Smooth muscle cell (in vitro differentiated cells): Measurements from ENCODE around the gene ZBTB8A. TPM values are rescaled to one million over a fixed set of nuclear protein-coding genes. Genes with fewer than 3 reads are reported as not detected.

ENCODE experiments used
- DNase-seq: peaks from one replicate; lab custom pipeline; 2025; ENCODE audit not compliant: unreplicated experiment; lab: John Stamatoyannopoulos, UW
- H2AFZ ChIP-seq: fragments of 200-600 bp; sonication (generic); 2 replicates; pipeline ENCODE4 v1.6.0; 2016; ENCODE audit warnings: antibody characterized with exemption, low read depth, mild to moderate bottlenecking
- H3F3A ChIP-seq: fragments of 200-600 bp; sonication (generic); 2 replicates; pipeline ENCODE4 v1.6.0; 2017; ENCODE audit warnings: antibody characterized with exemption, low read depth
- H3K27ac ChIP-seq: fragments of 200-600 bp; sonication (generic); 2 replicates; pipeline ENCODE4 v1.5.1; 2016; ENCODE audit warnings: low read depth, mild to moderate bottlenecking
- H3K27me3 ChIP-seq: fragments of 200-600 bp; sonication (generic); 2 replicates; pipeline ENCODE4 v1.6.1; 2016; ENCODE audit warnings: low read depth, mild to moderate bottlenecking
- H3K36me3 ChIP-seq: fragments of 200-600 bp; sonication (generic); 2 replicates; pipeline ENCODE4 v1.5.1; 2016; ENCODE audit warnings: low read depth
- H3K4me1 ChIP-seq: fragments of 200-600 bp; sonication (generic); 2 replicates; pipeline ENCODE4 v1.5.1; 2016; ENCODE audit warnings: low read depth
- H3K4me2 ChIP-seq: fragments of 200-600 bp; sonication (generic); 2 replicates; pipeline ENCODE4 v1.6.0; 2016; ENCODE audit warnings: mild to moderate bottlenecking
- H3K4me3 ChIP-seq: fragments of 200-600 bp; sonication (generic); 2 replicates; pipeline ENCODE4 v1.5.1; 2016; ENCODE audit warnings: mild to moderate bottlenecking
- H3K79me2 ChIP-seq: fragments of 200-600 bp; sonication (generic); 2 replicates; pipeline ENCODE4 v1.6.0; 2016; ENCODE audit warnings: low read depth, mild to moderate bottlenecking
- H3K9ac ChIP-seq: fragments of 200-600 bp; sonication (generic); 2 replicates; pipeline ENCODE4 v1.6.0; 2016; ENCODE audit warnings: low read depth
- H3K9me3 ChIP-seq: fragments of 200-600 bp; sonication (generic); replicated peaks from 2 replicates; pipeline ENCODE4 v1.5.1; 2016; ENCODE audit warnings: low read depth
- H4K20me1 ChIP-seq: fragments of 200-600 bp; sonication (generic); 2 replicates; pipeline ENCODE4 v1.6.0; 2016; ENCODE audit warnings: low read depth
- CTCF ChIP-seq: fragments of 200-600 bp; sonication (generic); IDR thresholded peaks from 2 replicates; pipeline ENCODE4 v1.5.1; 2017; ENCODE audit warnings: borderline replicate concordance, mild to moderate bottlenecking, antibody characterized with exemption; ENCODE audit not compliant: insufficient read depth, poor library complexity, severe bottlenecking
- WGBS: methylation state at CpG from one replicate; pipeline ENCODE4 v1.1.7; 2016; ENCODE audit warnings: low lambda C conversion rate; 5-methylcytosine and 5-hydroxymethylcytosine counted together
- polyA plus RNA-seq: library from polyadenylated mRNA; unstranded; fragments of >200 nt; fragmentation: Nextera tagmentation; extraction: Ambion mirVana; gene quantifications from 2 replicates; pipeline ENCODE4 v1.2.1, GENCODE V29; 2016
- total RNA-seq: library from RNA; depleted of rRNA; stranded (reverse); fragments of >200 nt; gene quantifications from 2 replicates; pipeline ENCODE4 v1.2.3, GENCODE V29; 2014

The ZBTB8A gene
- total and polyA plus RNA-seq, 2 experiments from 2014 or later: 4.2 to 8.8 TPM

DNA sequence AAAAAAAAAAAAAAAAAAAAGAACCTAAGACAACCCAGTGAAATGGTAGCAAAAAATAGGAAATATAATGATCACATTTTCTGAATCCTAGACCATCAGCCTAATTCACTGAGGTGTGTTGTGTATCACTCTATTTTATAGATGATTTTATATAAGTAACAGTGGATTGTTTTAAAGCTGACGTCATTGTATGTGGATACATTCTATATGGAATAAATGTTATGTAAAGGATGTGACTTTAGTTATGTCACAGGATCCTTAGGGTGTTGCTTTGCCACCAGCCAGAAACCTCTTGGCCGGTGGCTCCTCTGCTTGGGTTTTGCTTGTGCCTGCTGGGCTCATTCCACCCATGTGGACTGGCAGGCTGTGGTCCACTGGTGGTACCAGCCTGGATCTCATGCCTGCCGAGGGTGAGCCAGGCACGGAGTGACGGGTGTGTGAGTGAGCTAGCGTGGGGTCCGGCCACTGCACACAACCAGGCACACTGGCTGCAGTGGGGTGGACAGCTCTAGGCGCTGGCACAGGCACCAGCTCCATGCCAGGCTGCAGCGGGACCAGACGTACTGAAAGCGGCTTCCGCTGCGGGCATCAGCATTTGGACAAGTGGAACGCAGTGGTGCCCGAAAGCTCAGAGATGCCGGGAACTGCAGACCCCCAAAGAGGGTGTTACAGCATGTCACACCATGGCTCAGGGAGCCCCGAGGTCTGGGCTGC is 66.6 kb downstream of the ZBTB8A start:
- no peaks in the 10 kb centered on the region for H3K27me3 ChIP-seq
- H3K4me2 ChIP-seq: no peak overlapping the region
- no peaks in the 10 kb centered on the region for H3K79me2 ChIP-seq
- no peak overlapping the region for H2AFZ ChIP-seq
- H3K4me1 ChIP-seq: no peaks in the 10 kb centered on the region
- DNase-seq: no peak
- H3K36me3 ChIP-seq: no peaks in the 10 kb centered on the region
- H4K20me1 ChIP-seq: peaks cover 3% of the 10 kb centered on the region
- H3K9ac ChIP-seq: no peak overlapping the region
- H3K27ac ChIP-seq: no peak overlapping the region
- no peaks in the 10 kb centered on the region for H3F3A ChIP-seq
- 97% methylated on average over 17 of the region's 17 CpGs for WGBS
- H3K4me3 ChIP-seq: no peak overlapping the region
- no peak for TF ChIP-seq CTCF
- no peaks in the 10 kb centered on the region for H3K9me3 ChIP-seq

- H3K9me3 ChIP-seq: no peaks in the 10 kb centered on the region
- no peak overlapping the region for H3K4me3 ChIP-seq
- no peaks in the 10 kb centered on the region for H3K79me2 ChIP-seq
- WGBS: 95% methylated on average over 11 of the region's 11 CpGs
- no peaks in the 10 kb centered on the region for H3K36me3 ChIP-seq
- peaks cover 4% of the 10 kb centered on the region for H3F3A ChIP-seq
- H3K9ac ChIP-seq: no peak overlapping the region
- no peak overlapping the region for H2AFZ ChIP-seq
- peaks cover 6% of the 10 kb centered on the region for H4K20me1 ChIP-seq
- no peak for TF ChIP-seq CTCF
- no peak for DNase-seq
- no peak overlapping the region for H3K4me2 ChIP-seq
- H3K27ac ChIP-seq: no peak overlapping the region
- H3K4me1 ChIP-seq: no peaks in the 10 kb centered on the region
- H3K27me3 ChIP-seq: no peaks in the 10 kb centered on the region
Measured at GRCh38 chr1:32606565-32607371, 67.5 kb downstream of the ZBTB8A start.

GRCh38 chr1:32609180-32609579 is 70.0 kb downstream of the ZBTB8A start:
- Histone ChIP-seq H4K20me1 (peaks cover 10% of the 10 kb centered on the region), H3K4me1 (no peaks in the 10 kb centered on the region), H3K9ac (no peak overlapping the region), H3F3A (peaks cover 4% of the 10 kb centered on the region), H3K27me3 (no peaks in the 10 kb centered on the region), H3K27ac (no peak overlapping the region), H3K36me3 (no peaks in the 10 kb centered on the region), H3K4me3 (no peak overlapping the region), H3K4me2 (no peak overlapping the region), H2AFZ (no peak overlapping the region), H3K79me2 (no peaks in the 10 kb centered on the region), H3K9me3 (no peaks in the 10 kb centered on the region)
- no peak for TF ChIP-seq CTCF
- 95% methylated on average over 4 of the region's 4 CpGs for WGBS
- DNase-seq: no peak
